SU-DHL-6 (cell line): Measurements from ENCODE around the gene CLK2.
A peak's percentile ranks its signal among the peaks of the same experiment; 100 is the strongest.

ENCODE experiments used
- H2AFZ ChIP-seq: fragments of 200-600 bp; sonication (generic); 2 replicates; pipeline ENCODE4 v1.6.1; 2014; ENCODE audit warnings: low read depth, mild to moderate bottlenecking, moderate library complexity, mixed read lengths, antibody characterized with exemption, low read length; ENCODE audit not compliant: severe bottlenecking
- H3F3A ChIP-seq: fragments of 200-600 bp; shearing (Covaris generic); 2 replicates; pipeline ENCODE4 v1.6.0; 2016; ENCODE audit warnings: antibody characterized with exemption, mild to moderate bottlenecking; ENCODE audit not compliant: insufficient read depth
- H3K27ac ChIP-seq: fragments of 200-600 bp; sonication (generic); 2 replicates; pipeline ENCODE4 v1.5.1; 2016; ENCODE audit warnings: low read depth, mild to moderate bottlenecking, low read length, moderate library complexity, mixed read lengths
- H3K27me3 ChIP-seq: fragments of 200-600 bp; sonication (generic), shearing (Covaris generic); 2 replicates; pipeline ENCODE4 v1.6.0; 2014; ENCODE audit warnings: mild to moderate bottlenecking, low read length
- H3K36me3 ChIP-seq: fragments of 200-600 bp; sonication (generic); 2 replicates; pipeline ENCODE4 v1.6.1; 2014; ENCODE audit warnings: mild to moderate bottlenecking, low read length, mixed read lengths
- H3K4me2 ChIP-seq: fragments of 300-600, 200-600 bp; shearing (Covaris generic), sonication (generic); 2 replicates; pipeline ENCODE4 v1.6.0; 2014; ENCODE audit warnings: low read length, low read depth, mild to moderate bottlenecking; ENCODE audit not compliant: poor library complexity, severe bottlenecking
- H3K4me3 ChIP-seq: fragments of 200-600 bp; sonication (generic); 2 replicates; pipeline ENCODE4 v1.5.1; 2014; ENCODE audit warnings: antibody characterized with exemption, low read length, mild to moderate bottlenecking, mixed read lengths; ENCODE audit not compliant: insufficient read depth, poor library complexity, severe bottlenecking
- H3K79me2 ChIP-seq: fragments of 200-600 bp; sonication (generic); 2 replicates; pipeline ENCODE4 v1.6.1; 2014; ENCODE audit warnings: mild to moderate bottlenecking, low read length, moderate library complexity; ENCODE audit not compliant: insufficient read depth
- H3K9ac ChIP-seq: fragments of 200-600 bp; sonication (generic); 2 replicates; pipeline ENCODE4 v1.7.0; 2014; ENCODE audit warnings: mild to moderate bottlenecking, low read length
- H3K9me2 ChIP-seq: fragments of 200-600 bp; sonication (generic); replicated peaks from 2 replicates; pipeline ENCODE4 v1.6.1; 2014; ENCODE audit warnings: low read length; ENCODE audit not compliant: insufficient read depth
- H3K9me3 ChIP-seq: fragments of 200-600 bp; sonication (generic); 2 replicates; pipeline ENCODE4 v1.6.1; 2014; ENCODE audit warnings: low read length, mixed read lengths; ENCODE audit not compliant: insufficient read depth
- H4K20me1 ChIP-seq: fragments of 200-600 bp; sonication (generic); 2 replicates; pipeline ENCODE4 v1.6.1; 2014; ENCODE audit warnings: low read depth, mild to moderate bottlenecking, antibody characterized with exemption, low read length, moderate library complexity, mixed read lengths
- EZH2phosphoT487 ChIP-seq: fragments of 200-600 bp; sonication (generic), shearing (Covaris generic); conservative IDR thresholded peaks from 2 replicates; pipeline ENCODE4 v1.6.1; 2018; ENCODE audit warnings: mild to moderate bottlenecking, antibody characterized with exemption, low read length, moderate library complexity, mixed read lengths
- TF ChIP-seq, protein P1 (sequence below): fragments of 200-600 bp; sonication (generic); IDR thresholded peaks from one replicate; pipeline ENCODE4 v1.5.1; 2017; ENCODE audit warnings: antibody characterized with exemption, mild to moderate bottlenecking, low read length, moderate library complexity; ENCODE audit not compliant: insufficient read depth, poor library complexity, severe bottlenecking

The CLK2 gene

DNA sequence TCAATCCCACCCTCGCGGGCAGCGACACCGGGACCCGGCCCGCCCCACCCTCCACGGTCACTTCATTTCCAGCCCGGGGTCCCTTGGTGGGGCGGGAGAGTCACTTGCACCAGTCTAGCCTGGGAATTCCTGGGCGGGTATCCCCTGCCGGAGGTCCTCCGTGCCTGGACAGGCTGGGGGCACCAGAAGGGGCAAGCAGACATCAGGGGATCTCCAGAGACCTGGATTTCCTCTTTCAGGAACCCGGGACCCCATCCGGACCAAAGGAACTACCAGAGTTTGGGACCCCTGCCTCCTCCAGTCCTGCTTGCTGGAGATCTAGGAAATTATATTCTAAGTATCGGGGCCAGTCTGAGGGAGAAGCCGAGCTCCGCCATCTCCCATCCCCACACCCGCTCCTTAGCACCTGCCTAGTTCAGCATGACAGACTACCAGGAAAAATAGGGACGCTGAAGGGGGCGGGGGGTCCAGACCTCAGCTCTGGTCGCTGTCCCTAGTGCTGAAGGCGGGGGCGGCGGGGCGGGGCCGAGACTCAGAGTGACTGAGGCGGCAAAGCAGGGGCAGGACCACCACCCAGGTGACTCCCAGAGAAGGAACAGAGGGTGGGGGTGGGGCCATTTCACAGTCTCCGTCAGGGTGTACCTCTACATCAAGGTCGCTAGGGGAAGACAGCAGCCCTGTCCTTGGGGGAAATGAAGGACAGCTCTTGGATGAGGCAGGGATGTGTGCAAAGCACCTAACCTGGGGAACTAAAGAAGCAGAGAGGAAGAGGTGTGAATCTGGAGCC, 4.8 kb upstream of the CLK2 start:
- Histone ChIP-seq H3K4me3 (peak overlapping the region; percentile 75), H3K4me2 (peak overlapping the region; percentile 83), H3K9ac (peak overlapping the region; percentile 82), H3F3A (peaks cover 36% of the 10 kb centered on the region), H3K9me3 (no peaks in the 10 kb centered on the region), H4K20me1 (no peaks in the 10 kb centered on the region), H3K27ac (peak overlapping the region; percentile 55), H3K79me2 (peaks cover 12% of the 10 kb centered on the region), H3K36me3 (no peaks in the 10 kb centered on the region), H2AFZ (peak overlapping the region; percentile 89), H3K9me2 (no peaks in the 10 kb centered on the region), H3K27me3 (no peaks in the 10 kb centered on the region)
- no peak for TF ChIP-seq EZH2phosphoT487
- TF ChIP-seq, protein P1, sequence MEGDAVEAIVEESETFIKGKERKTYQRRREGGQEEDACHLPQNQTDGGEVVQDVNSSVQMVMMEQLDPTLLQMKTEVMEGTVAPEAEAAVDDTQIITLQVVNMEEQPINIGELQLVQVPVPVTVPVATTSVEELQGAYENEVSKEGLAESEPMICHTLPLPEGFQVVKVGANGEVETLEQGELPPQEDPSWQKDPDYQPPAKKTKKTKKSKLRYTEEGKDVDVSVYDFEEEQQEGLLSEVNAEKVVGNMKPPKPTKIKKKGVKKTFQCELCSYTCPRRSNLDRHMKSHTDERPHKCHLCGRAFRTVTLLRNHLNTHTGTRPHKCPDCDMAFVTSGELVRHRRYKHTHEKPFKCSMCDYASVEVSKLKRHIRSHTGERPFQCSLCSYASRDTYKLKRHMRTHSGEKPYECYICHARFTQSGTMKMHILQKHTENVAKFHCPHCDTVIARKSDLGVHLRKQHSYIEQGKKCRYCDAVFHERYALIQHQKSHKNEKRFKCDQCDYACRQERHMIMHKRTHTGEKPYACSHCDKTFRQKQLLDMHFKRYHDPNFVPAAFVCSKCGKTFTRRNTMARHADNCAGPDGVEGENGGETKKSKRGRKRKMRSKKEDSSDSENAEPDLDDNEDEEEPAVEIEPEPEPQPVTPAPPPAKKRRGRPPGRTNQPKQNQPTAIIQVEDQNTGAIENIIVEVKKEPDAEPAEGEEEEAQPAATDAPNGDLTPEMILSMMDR: no peak

DNA sequence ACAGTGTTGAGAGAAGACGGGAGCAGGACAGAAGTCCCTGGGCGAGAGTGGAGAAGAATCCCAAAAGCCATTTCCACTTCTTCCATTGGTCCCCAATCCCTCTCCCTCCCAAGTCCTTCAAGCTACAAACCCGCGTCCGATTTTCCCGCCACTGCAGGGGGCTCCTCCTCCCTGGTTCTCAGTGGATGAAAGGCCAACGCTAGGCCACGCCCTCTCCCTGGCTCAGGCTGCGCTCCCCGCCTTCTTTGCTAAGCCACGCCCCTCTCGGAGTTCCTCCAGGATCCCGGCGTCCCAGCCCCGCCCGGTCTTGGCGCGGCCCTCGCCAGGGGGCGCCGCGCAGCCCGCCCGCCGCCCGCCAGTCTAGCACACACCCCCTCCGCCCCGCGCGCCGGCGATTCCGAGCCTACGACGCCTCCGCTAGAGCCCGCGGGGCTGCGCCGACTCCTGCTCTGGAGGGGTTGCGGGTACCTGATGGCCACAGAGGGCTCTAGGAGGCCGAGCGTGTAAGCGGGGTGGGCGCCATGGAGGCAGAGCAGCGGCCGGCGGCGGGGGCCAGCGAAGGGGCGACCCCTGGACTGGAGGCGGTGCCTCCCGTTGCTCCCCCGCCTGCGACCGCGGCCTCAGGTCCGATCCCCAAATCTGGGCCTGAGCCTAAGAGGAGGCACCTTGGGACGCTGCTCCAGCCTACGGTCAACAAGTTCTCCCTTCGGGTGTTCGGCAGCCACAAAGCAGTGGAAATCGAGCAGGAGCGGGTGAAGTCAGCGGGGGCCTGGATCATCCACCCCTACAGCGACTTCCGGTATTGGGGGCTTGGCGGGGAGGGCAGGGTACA, 4.0 kb upstream of the CLK2 start, which contains the start of gene HCN3:
TSS of gene HCN3 (plus strand) at position 394 of the 832 bp plus-strand sequence. CDS start at position 522, 128 bp downstream.
- Histone ChIP-seq H3K79me2 (peaks cover 20% of the 10 kb centered on the region), H3K4me3 (peak within 1 kb of the TSS; percentile 75), H4K20me1 (no peaks in the 10 kb centered on the region), H3K4me2 (peak within 1 kb of the TSS; percentile 83), H3K36me3 (no peaks in the 10 kb centered on the region), H3K9ac (peak within 1 kb of the TSS; percentile 82), H3K27ac (peak within 1 kb of the TSS; percentile 55), H3F3A (peaks cover 36% of the 10 kb centered on the region), H3K9me2 (no peaks in the 10 kb centered on the region), H3K9me3 (no peaks in the 10 kb centered on the region), H3K27me3 (no peaks in the 10 kb centered on the region), H2AFZ (peak within 1 kb of the TSS; percentile 89)
- no peak for TF ChIP-seq EZH2phosphoT487
- TF ChIP-seq, protein P1: peak; percentile 83

DNA sequence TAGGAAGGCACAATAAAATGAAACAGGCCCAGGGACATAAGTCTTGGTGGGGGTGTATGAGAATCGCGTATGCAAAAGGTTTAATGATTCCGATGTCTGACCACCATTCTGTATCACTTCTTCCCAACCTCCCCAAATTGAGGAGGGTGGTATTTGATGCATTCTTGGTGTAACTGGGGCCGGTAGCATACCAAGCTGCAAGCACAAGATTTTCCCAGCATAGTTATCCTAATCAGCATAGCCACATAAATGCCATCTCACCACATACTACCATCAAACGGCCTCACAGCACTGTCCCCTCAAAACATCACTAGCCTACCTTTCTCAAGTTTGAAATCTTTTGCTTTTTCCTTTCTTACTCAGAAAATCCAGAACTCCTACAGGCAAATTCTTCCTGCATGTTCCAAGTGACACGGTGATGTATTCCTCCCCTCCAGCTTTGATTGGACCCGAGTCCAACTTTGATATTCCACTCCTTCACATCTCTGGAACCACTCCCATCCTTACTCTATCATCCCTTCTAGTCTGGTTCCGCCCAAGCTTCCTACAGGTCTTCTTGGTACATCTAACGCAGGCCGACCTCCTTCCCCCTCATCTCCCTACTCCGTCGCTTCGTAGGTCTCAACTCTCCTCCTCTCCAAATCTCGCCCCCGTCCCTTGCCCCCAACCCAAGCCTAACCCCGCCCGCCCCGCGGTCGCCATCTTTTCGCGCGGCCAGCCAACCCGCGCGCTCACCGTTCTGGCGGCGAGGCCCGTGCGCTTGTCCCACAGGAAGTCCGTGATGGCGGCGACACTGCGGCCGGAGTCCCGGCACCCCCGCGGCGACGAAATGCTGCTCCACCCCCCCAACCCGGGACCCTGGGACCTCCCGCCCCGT, 600 bp downstream of the CLK2 start:
- no peaks in the 10 kb centered on the region for H3K9me3 ChIP-seq
- TF ChIP-seq, protein P1: no peak
- no peak for TF ChIP-seq EZH2phosphoT487
- peaks cover 18% of the 10 kb centered on the region for H3F3A ChIP-seq
- peak overlapping the region; percentile 88 for H3K4me3 ChIP-seq
- peaks cover 24% of the 10 kb centered on the region for H3K79me2 ChIP-seq
- peak overlapping the region; percentile 62 for H3K4me2 ChIP-seq
- peak overlapping the region; percentile 74 for H3K27ac ChIP-seq
- H2AFZ ChIP-seq: no peak overlapping the region
- no peaks in the 10 kb centered on the region for H4K20me1 ChIP-seq
- H3K36me3 ChIP-seq: peaks cover 16% of the 10 kb centered on the region; the same call in 1 of the 2 replicates
- no peaks in the 10 kb centered on the region for H3K27me3 ChIP-seq
- H3K9me2 ChIP-seq: no peaks in the 10 kb centered on the region
- H3K9ac ChIP-seq: peak overlapping the region; percentile 89
